Measurements from ENCODE around the gene FAM124A. TPM values are rescaled to one million over a fixed set of nuclear protein-coding genes. Genes with fewer than 3 reads are reported as not detected.
"Not testable (repeated sequence)": the region's sequence is repeated elsewhere in the genome, so short reads cannot be mapped to it uniquely, and the experiment has no call there.

The FAM124A gene
- total RNA-seq, 1 donor from 2014 or later, result 5.7 TPM

DNA sequence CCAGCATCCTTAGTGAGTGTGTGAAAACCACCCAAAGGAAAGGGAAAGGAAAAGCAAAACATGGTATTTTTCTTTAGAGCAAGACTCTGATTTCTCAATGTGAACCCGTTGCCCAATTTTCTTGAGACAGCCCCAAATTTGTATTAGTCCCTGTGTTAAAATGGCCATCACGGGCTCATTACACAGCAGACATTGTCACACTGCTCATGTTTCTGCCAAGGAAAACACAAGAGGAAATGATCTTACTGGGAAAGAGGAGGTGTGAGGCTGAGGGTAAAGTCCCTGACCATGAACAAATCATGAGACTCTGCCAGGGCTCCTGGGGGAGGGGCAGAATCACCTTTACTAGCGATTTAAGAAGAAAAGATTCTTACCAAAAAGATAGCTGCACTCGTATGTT lies 54.4 kb downstream of the FAM124A start:
- peaks cover 82% of the 10 kb centered on the region for H3K4me1 ChIP-seq
- peak overlapping the region; percentile 25 for H3K27ac ChIP-seq (replicated peaks)

DNA sequence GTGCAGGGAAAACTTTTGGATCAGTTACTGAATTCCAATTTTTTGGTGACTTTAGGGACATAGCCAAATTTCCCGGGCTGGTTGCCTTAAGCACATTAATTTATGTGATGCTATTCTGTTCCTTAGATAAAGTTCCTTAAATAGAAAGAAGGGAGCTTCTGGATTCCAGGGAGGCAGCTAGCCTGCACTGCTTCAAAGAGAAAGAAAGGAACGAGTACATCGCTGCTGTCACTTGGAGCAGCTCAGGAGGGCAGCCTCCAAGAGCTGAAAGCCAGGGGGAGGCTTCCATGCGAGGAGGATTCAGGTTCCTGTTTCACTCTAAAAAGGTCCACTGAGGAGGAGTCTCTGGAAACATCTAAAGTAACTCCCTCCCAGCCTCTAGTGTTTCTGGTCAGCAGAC lies 55.7 kb downstream of the FAM124A start:
- intact Hi-C loops (cut with micrococcal nuclease), result no loop called here
- no peak overlapping the region for H3K4me3 ChIP-seq
- peaks cover 88% of the 10 kb centered on the region for H3K4me1 ChIP-seq
- no peak for DNase-seq
- no peaks in the 10 kb centered on the region for H3K9me3 ChIP-seq (replicated peaks)
- H3K27ac ChIP-seq (replicated peaks), result peak overlapping the region; percentile 41
- H3K27me3 ChIP-seq (ENCODE audit: low read depth), result no peaks in the 10 kb centered on the region
- H3K36me3 ChIP-seq, result no peaks in the 10 kb centered on the region
- TF ChIP-seq, protein P1, sequence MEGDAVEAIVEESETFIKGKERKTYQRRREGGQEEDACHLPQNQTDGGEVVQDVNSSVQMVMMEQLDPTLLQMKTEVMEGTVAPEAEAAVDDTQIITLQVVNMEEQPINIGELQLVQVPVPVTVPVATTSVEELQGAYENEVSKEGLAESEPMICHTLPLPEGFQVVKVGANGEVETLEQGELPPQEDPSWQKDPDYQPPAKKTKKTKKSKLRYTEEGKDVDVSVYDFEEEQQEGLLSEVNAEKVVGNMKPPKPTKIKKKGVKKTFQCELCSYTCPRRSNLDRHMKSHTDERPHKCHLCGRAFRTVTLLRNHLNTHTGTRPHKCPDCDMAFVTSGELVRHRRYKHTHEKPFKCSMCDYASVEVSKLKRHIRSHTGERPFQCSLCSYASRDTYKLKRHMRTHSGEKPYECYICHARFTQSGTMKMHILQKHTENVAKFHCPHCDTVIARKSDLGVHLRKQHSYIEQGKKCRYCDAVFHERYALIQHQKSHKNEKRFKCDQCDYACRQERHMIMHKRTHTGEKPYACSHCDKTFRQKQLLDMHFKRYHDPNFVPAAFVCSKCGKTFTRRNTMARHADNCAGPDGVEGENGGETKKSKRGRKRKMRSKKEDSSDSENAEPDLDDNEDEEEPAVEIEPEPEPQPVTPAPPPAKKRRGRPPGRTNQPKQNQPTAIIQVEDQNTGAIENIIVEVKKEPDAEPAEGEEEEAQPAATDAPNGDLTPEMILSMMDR (IDR thresholded peaks at IDR 0.05; ENCODE audit: borderline replicate concordance), result no peak

More for the DNA sequence above, 54.4 kb downstream of the FAM124A start:
- Histone ChIP-seq H3K36me3 (no peaks in the 10 kb centered on the region), H3K27me3 (ENCODE audit: low read depth) (no peaks in the 10 kb centered on the region), H3K4me3 (no peak overlapping the region), H3K9me3 (replicated peaks) (no peaks in the 10 kb centered on the region)
- TF ChIP-seq, protein P1 (IDR thresholded peaks at IDR 0.05; ENCODE audit: borderline replicate concordance), result no peak
- no peak for DNase-seq
- intact Hi-C loops (cut with micrococcal nuclease), result no loop called here

DNA sequence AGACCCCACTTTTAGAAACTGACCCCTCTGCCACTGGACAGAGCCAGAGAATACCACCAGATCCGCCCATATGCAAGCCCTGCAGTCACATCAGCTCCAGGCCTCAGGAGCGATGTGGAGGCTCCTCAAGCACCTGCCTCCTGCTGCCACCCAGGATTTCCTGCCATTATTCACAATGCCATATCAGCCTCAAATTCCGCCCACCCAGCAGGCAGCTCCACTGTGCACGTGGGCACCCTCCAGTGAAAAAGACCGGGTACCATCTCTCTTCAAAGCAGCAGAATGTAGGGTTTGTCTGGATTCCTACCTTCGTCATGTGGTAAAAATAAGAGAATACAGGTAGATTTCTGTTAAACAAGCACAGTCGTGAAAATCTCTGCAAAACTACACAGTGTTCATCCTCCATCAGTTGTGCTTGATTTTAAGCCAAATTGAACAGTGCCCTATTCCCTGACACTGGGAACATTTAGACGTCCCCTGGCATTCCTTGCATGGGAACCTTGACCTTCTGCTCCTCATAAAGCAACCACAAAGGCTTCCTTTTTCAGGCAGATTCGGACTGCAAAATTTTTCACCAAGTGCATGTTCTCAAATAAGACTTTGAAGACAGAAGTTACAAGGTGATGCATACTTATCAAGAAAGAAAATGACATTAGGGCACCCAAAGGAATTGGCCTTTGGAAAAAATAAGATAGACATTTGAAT lies 56.4 kb downstream of the FAM124A start:
- DNase-seq, result no peak
- intact Hi-C loops (cut with micrococcal nuclease), result no loop called here
- TF ChIP-seq, protein P1 (IDR thresholded peaks at IDR 0.05; ENCODE audit: borderline replicate concordance), result no peak
- no peaks in the 10 kb centered on the region for H3K9me3 ChIP-seq (replicated peaks)
- H3K36me3 ChIP-seq, result no peaks in the 10 kb centered on the region
- H3K27ac ChIP-seq (replicated peaks), result peak overlapping the region; percentile 41
- no peak overlapping the region for H3K4me3 ChIP-seq
- peaks cover 87% of the 10 kb centered on the region for H3K4me1 ChIP-seq
- H3K27me3 ChIP-seq (ENCODE audit: low read depth), result no peaks in the 10 kb centered on the region

DNA sequence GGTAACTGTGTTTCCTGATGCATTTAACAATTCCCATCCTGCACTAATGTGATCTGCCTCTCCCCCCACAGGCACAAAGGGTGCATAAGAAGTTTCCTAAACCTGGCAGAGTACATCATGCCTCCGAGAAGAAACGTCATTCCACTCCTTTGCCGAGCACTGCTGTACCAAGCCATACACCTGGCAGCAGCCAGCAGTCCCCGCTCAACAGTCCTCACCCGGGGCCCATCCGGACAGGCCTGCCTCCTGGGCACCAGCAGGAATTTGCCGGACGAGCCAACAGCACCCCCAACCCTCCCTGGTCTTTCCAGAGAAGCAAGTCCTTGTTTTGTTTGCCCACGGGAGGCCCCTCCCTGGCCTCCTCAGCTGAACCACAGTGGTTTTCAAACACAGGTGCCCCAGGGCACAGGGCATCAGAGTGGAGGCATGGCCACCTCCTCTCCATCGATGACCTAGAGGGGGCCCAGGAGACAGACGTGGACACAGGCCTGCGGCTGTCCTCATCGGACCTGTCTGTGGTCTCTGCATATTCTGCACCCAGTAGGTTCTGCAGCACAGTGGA lies 58.3 kb downstream of the FAM124A start:
- peaks cover 72% of the 10 kb centered on the region for H3K4me1 ChIP-seq
- DNase-seq, result no peak
- no peak overlapping the region for H3K4me3 ChIP-seq
- H3K27ac ChIP-seq (replicated peaks), result peak overlapping the region; percentile 66
- H3K9me3 ChIP-seq (replicated peaks), result no peaks in the 10 kb centered on the region
- intact Hi-C loops (cut with micrococcal nuclease), result loop anchor here (10.0 kb wide), 1 partner anchor 56 kb away; the partner anchor contains the start of gene FAM124A
- no peaks in the 10 kb centered on the region for H3K27me3 ChIP-seq (ENCODE audit: low read depth)
- TF ChIP-seq, protein P1 (IDR thresholded peaks at IDR 0.05; ENCODE audit: borderline replicate concordance), result no peak
- H3K36me3 ChIP-seq, result no peaks in the 10 kb centered on the region

DNA sequence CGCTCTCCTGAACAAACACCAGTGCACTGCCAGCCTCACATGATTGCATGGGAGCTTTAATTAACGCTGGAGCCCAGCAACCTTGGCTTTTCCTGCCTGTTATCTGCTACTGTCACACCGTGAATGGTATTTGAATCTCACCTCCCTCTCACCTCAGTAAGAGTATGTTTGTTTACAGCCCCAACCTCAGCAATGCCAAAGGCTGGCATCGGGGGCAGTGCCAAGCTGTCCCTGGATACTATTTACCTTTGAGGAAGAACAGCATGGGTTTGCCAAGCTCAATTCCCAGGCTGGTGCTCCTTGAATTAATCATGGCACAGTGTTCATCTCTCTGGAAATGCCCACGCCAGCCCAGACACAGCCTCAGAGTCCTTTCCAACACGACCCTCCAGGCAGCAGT lies 60.1 kb downstream of the FAM124A start:
- H3K9me3 ChIP-seq (replicated peaks), result no peaks in the 10 kb centered on the region
- H3K36me3 ChIP-seq, result no peaks in the 10 kb centered on the region
- intact Hi-C loops (cut with micrococcal nuclease), result loop anchor here (10.0 kb wide), 1 partner anchor 58 kb away; the partner anchor contains the start of gene FAM124A
- no peaks in the 10 kb centered on the region for H3K27me3 ChIP-seq (ENCODE audit: low read depth)
- H3K27ac ChIP-seq (replicated peaks), result peak overlapping the region; percentile 66
- TF ChIP-seq, protein P1 (IDR thresholded peaks at IDR 0.05; ENCODE audit: borderline replicate concordance), result no peak
- H3K4me3 ChIP-seq, result no peak overlapping the region
- peak; percentile 57 for DNase-seq
- H3K4me1 ChIP-seq, result peaks cover 54% of the 10 kb centered on the region

DNA sequence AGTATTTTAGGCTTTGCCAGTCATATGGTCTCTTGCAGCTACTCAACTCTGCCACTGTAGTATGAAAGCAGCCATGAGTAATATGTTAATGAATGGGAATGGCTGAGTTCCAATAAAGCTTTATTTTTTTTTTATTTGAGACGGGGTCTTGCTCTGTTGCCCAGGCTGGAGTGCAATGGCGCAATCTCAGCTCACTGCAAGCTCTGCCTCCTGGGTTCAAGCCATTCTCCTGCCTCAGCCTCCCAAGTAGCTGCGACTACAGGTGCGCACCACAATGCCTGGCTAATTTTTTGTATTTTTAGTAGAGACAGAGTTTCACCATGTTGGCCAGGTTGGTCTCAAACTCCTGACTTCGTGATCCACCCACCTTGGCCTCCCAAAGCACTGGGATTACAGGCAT lies 60.7 kb downstream of the FAM124A start:
- Histone ChIP-seq H3K27ac (replicated peaks) (peak overlapping the region; percentile 66), H3K4me1 (peaks cover 48% of the 10 kb centered on the region)
- not testable (repeated sequence) for H3K36me3 ChIP-seq; H3K4me3 ChIP-seq; H3K9me3 ChIP-seq (replicated peaks); DNase-seq; H3K27me3 ChIP-seq (ENCODE audit: low read depth)
- intact Hi-C loops (cut with micrococcal nuclease), result loop anchor here (10.0 kb wide), 1 partner anchor 58 kb away; the partner anchor contains the start of gene FAM124A
